DMS153 treated with DMSO at 0.1 percent for 48 hours (cell line): ENCODE measurements around the gene MYG1.

Experiments
- DNase-seq: peaks from one replicate; lab custom pipeline; 2025; ENCODE audit not compliant: unreplicated experiment; lab: John Stamatoyannopoulos, UW

MYG1 gene

GRCh38 chr12:53299454-53300180, at the start of gene MYG1:
TSS of gene MYG1 (plus strand) at chr12:53299695. CDS start at chr12:53299738, 43 bp downstream.
- DNase-seq: peak; percentile 78

- peak; percentile 42 for DNase-seq
These were observed 47.8 kb upstream of the MYG1 start for GRCh38 chr12:53251477-53252348.

- DNase-seq: no peak
These were observed 47.1 kb upstream of the MYG1 start for GRCh38 chr12:53252349-53252916.

- no peak for DNase-seq
These were observed 46.2 kb upstream of the MYG1 start for GRCh38 chr12:53253298-53253697.

GRCh38 chr12:53254816-53255545, 44.5 kb upstream of the MYG1 start:
- DNase-seq: no peak

- no peak for DNase-seq
These were observed 43.5 kb upstream of the MYG1 start for GRCh38 chr12:53255996-53256395.

GRCh38 chr12:53258541-53259539, 40.7 kb upstream of the MYG1 start:
- DNase-seq: no peak

GRCh38 chr12:53259891-53260290, 39.6 kb upstream of the MYG1 start:
- no peak for DNase-seq

GRCh38 chr12:53265783-53266182, 33.7 kb upstream of the MYG1 start:
- DNase-seq: no peak

GRCh38 chr12:53267306-53267998, 32.0 kb upstream of the MYG1 start:
- DNase-seq: no peak

GRCh38 chr12:53267999-53268629, 31.4 kb upstream of the MYG1 start, which contains the start of gene ESPL1:
TSS of gene ESPL1 (plus strand) at chr12:53268299. CDS start at chr12:53268767, 468 bp downstream.
- peak; percentile 60 for DNase-seq

GRCh38 chr12:53268630-53269562, 30.6 kb upstream of the MYG1 start:
- no peak for DNase-seq

- no peak for DNase-seq
These were observed 25.1 kb upstream of the MYG1 start for GRCh38 chr12:53274445-53274844.

- no peak for DNase-seq
These were observed 23.0 kb upstream of the MYG1 start for GRCh38 chr12:53276511-53276910.

- no peak for DNase-seq
These were observed 21.5 kb upstream of the MYG1 start for GRCh38 chr12:53277981-53278380.

GRCh38 chr12:53279283-53279869, 20.1 kb upstream of the MYG1 start:
- no peak for DNase-seq

- DNase-seq: no peak
These were observed 19.5 kb upstream of the MYG1 start for GRCh38 chr12:53279888-53280498.
